GM19328 (cell line): ENCODE measurements around the gene HOXA6.

Experiments used
- ATAC-seq: cut with Tn5 transposase; IDR thresholded peaks from one replicate; pipeline ENCODE4 v1.9.1; 2021; ENCODE audit warnings: mild to moderate bottlenecking, moderate library complexity; ENCODE audit not compliant: unreplicated experiment

The HOXA6 gene

DNA sequence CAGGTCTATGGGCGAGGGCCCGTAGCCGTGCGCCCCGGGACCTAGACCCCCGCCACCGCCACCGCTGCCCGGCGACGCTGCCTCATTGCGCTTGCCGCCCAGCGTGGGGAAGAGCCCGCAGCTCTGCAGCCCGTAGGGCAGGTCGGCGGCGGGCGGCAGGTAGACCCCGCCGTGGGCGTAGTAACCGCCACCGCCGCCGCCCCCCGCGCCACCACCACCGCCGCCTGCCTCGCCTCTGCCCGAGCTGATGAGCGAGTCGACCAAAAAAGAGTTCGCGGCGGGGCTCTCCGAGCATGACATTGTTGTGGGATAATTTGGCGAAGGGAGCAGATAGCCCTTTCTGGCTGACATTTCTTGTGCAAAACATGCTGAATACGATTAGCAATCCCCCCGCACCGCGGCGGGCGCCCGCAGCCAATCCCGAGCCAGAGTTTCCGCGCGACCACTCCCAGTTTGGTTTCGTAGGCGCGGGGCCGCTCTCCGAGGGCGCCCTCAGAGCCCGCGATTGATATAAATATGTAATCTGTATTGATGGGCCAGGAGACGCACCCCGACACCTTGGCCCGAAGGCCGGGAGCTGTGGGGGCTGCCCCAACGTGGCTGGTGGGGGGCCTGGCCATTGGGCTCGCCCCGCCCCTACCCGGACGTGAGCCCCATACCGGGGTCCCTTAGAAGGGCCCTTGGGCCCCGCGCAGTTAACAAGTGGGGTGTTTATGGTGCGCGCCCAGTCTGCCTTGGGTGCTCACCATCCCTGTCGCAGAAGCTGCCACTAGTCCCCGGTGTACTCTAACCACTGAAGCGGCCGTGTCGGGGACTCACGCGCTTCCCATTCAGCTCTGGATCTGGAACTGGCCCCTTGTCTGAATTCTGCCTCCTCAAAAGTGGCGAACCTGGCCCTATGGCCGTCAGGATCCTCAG lies 26.6 kb upstream of the HOXA6 start, which contains the start of gene HOXA10:
Gene HOXA10 (minus strand): TSS at position 365 of the 918 bp plus-strand sequence. CDS start 14 bp downstream, at position 351.
- no peak for ATAC-seq

DNA sequence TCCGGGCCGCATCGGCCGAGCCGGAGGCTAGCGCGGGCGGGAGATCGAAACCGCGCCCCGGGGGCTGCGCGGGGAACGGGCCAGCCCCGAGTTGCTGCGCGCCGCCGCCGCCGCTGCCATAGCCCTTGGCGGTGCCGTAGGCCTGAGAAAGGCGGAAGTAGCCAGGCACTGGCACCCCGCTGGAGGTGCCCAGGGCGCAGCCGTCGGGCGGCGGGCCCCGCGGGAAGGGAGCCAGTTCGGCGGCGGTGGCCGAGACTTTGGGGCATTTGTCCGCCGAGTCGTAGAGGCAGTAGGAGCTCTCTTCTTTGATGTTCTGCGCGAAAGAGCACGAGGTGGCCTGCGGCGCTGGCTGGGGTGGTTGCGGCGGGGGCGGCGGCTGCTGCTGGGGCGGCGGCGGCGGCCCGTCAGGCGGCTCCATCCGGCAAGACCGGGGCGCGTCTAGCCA lies 26.0 kb upstream of the HOXA6 start:
- ATAC-seq: no peak

DNA sequence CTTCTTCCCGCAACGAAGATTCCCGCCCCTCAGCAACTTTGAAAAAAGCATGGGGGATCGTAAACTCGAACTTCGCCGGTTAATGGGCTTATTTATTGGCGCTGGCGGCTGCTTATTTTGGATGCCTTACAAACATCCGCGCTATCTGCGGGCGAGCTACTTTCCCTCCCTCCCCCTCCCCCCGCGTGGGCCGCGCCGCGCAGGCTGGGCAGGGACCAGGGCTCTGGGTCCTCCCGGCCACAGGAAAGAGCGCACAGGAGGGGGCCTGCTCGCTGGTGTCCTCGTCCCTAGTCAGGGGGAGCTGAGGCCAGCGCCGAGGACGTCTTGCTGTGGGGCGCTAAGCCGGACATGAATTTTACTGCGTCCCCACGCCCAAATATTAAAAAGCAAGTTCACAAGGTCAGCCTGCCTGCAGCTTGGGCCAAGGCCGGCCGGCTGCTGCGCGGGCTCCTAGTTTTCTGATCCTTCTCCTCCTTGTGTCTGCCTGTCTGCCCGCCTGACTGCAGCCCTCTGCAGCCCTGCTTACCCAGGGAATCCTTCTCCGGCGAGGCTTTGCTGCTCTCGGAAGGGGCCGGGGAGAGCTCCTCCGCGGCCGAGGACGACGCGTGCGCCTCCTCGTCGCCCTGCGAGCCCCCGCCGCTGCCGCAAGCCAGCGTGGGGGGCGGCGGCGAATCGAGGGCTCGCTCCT lies 25.4 kb upstream of the HOXA6 start:
- no peak for ATAC-seq

DNA sequence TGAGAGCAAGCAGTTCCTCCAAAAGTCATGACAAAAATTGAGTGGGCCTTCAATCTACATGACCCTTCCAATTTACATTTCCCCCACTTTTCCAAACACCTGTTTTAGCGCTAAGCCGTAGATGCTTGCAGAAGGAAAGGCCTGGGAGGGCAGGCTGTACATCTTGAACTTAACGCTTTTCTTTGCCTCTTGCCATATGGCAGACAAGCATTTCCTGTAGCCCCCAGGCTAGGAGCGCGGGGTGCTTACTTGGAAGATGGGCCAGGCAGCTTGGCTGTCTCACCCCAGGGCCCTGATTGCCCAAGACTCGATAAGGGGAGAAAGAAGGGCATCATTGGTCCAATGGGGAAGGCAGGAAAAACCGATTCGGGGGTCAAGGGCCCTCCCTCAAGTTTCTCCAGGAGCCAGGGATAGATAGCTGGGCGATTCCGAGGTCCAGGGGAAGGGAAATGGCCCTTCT lies 24.8 kb upstream of the HOXA6 start:
- no peak for ATAC-seq

DNA sequence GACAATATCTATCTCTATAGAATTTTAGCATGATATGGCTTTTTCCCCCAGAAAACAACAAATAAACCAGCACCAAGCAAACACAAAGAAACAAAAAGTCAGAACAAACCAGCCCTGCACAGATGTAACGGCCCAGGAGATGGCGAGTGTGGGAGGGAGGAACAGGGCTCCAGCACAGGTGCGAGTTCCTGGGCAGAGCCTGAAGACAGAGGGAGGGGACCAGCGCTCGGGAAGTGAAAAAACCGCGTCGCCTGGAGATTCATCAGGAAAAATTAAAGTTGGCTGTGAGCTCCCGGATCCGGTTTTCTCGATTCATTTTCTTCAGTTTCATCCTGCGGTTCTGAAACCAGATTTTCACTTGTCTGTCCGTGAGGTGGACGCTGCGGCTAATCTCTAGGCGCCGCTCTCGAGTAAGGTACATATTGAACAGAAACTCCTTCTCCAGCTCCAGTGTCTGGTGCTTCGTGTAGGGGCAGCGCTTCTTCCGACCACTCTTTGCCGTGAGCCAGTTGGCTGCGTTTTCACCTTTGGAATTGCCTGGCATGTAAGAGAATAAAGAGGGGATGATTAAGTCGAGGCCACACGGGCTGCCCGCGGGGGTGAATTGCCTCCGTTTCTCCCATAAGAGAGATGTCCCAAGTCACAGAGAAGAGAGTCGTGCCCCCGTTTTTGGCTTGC lies 24.2 kb upstream of the HOXA6 start:
- no peak for ATAC-seq

DNA sequence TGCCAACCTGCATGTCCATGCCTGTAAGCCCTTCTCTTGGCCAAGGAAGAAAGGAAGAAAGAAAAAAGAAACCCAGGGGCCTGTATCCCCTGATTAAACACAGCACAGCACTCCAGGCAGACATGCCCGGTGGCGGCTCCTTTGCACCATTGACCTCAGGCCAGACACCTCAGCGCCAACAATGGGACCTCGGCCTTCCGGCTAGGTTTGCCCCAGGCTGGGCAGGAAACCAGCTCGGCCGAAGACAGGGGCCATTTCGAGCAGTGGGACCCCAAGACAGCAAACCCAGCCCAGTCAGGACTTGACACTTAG lies 23.7 kb upstream of the HOXA6 start:
- no peak for ATAC-seq

DNA sequence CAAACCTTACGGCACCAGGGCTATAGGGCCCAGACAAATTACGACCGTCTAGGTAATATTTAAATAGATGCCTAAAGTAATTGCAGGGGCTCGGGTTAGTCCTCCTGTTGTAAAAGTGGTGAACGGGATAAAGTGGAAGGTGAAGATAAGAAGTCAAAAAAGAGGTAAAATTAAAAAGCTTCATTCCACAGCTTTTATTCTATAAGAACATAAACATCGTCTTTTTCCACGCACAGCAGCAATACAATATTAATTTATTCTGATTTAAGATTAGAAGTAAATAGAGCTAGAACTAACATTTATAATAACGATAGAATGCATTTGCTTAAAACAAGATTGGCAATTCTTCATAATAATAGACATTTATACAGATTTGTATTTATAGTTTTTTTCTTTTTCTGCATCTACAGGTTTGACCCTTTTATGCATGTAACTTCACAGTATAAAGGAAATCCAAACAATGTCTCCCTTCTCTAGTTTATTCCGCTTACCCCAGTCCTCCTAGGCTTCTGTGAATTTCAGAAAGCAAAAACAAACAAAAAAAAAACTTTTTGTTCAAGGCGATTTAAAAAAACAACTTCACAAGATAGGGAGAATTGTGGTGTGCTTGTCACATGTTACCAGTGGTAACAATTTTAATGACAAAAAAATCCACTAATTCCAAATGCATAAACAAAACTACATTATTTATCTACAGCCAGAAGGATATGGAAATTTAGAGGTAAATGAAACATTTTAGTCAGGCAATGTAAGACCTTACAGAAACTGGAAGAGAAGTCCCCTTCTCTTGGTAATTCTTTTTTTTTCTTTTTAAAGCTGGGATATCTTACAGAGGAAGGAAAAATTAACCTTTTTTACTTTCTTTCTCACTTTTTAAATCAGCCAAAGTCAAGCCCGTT lies 23.1 kb upstream of the HOXA6 start:
- ATAC-seq: no peak

DNA sequence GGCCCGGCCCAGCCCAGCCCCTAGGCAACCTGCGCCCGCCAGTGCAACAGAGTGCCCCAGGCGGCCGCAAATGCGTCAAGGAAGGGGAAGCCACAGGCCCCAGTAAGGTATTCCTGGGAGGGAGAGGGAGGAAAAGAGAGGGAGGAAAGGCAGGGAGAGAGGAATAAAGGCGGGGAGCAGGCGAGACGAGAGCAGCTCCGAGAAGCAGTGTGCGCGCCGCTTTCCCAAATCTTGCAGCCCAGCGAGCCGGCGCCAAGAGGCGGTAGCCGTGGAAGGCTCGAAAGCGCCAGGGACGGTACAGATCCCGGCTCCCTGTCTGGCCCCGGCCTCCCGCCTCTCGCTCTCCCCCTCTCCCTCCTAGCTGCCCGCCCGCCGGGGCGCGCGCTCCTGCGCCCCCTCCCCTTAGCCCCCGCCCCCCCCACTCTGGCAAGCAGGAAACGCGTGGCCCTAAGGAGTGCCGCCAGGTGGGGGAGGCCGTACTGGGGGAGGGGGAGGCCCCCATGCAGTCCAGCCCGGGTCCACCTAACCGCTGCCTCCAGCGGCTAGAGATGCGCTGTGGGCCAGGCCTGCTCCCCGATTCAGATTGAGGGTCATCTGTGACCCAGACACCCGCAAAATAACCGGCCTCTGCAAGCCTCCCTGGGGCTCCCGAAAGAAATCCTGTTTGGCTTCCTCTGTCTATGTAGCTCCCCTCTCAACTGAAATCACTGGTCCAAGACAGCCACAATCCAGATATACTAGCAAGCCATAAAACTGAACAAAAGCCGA lies 22.3 kb upstream of the HOXA6 start:
- ATAC-seq: no peak

DNA sequence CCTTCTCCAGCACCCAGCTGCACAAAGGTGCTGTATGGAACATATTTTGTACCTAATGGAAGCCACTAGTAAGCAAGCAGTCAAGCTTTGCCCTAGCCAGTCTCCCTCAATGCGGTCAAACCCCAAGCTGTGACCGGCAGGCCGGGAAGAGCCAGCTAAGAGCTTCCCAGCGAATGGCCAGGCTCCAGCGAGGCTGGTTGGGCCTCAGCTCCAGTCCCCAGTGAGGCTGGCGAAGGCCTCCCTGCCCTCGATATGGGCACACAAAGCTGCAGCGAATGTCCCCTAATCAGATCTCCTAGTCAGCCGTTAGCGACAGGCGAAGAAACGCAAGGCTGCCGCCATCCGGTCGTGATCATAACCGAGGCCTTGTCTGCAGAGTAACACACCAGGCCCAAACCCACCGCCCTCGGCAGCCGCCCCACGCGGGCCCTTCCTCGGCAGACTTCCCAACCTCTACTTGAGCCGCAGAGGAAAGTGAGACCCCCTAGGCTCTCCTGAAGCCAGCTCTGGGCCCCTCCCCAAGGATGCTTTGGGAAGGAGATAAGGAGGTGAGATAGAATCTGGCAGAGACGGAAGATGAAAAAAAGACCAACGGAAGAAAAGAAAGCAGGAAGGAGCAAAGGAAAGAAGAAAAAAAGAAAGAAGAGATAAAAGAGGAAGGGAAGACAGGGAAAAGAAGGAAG lies 20.8 kb upstream of the HOXA6 start:
- no peak for ATAC-seq

DNA sequence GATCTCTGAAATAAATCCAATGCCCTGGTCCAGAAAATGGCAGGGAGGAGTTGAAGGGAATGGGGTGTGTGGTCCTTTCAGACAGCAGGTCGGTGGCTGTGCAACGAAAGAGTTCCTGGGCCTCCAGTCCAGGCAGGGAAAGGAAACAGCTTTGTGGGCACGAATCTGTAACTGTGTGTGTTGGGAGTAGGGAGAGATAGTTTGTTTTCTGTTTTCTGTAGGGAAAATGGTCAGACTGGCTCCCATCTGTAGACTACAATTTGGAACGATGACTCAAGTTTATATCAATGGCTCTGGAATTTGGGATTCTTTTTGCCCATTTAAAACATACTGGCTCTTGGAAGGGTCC lies 20.3 kb upstream of the HOXA6 start:
- no peak for ATAC-seq

DNA sequence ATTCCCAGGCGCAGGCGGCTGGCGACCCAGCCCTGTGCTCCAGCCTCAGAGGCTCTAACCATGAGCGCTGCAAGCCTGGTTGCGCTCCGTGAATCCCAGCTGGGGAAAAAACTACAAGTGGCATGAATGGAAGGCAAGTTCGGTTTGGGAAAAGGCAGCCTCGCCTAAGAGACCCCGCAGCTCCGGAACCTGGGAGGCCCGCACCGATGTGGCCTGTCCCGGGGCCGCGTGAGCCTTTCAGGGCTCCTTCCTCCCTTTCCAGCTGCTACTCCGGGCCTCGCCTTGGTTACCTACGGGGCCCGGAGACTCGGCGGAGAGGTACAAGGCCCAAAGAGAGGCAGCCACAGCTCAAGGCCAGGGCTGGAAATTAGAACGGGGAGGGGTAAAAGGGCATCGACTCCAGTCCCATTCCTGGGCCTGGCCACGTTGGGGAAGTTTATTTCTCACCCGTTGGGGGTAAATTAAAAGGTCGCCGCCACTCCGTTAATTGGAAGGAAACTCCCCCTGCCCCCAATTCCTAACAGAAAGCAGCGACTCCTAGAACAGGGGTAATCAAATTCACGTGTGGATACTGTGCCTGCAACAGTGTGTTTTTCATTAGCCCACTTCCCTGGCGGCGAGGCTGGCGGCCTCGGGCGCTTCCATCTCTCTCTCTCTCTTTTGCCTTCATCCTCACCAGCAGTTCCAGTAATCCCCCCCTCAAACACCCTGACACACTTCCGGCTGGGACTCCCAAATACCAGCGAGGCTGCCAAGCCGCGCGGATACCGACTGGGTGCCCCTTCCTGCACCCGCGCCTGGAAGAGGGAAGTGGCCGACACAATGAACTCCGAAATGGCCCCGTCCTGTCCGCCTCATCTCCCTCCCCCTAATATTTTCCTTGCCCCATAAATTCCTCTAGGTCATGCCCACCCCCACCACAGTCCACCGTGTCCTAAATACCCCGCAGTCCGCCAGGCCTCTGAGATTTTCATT lies 19.2 kb upstream of the HOXA6 start:
- no peak for ATAC-seq

DNA sequence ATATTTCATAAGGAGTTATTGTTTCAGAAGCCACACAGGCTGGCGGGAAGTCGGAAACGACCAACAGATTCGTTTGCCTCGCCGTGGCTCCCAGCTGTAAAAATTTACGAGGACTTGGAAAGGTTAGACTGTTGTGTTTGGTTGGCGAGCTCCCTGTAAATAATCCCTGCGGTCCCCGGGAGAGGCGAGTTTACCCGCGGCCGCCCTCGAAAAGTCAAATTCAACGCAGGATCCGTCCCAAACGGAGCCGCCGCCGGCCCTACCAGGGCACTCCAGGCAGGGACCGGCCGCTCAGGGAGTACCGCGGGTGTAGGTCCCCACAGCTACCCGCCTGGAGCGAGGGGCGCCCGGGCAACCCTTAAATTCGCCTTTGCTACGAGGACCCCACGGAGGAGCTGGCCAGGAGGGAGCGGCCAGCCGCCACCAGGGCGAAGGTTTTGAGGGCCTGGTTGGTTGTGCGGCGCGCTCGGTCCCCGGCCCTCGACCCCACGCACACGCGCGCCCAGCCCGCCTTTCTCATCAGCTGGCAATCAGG lies 18.5 kb upstream of the HOXA6 start:
- no peak for ATAC-seq

DNA sequence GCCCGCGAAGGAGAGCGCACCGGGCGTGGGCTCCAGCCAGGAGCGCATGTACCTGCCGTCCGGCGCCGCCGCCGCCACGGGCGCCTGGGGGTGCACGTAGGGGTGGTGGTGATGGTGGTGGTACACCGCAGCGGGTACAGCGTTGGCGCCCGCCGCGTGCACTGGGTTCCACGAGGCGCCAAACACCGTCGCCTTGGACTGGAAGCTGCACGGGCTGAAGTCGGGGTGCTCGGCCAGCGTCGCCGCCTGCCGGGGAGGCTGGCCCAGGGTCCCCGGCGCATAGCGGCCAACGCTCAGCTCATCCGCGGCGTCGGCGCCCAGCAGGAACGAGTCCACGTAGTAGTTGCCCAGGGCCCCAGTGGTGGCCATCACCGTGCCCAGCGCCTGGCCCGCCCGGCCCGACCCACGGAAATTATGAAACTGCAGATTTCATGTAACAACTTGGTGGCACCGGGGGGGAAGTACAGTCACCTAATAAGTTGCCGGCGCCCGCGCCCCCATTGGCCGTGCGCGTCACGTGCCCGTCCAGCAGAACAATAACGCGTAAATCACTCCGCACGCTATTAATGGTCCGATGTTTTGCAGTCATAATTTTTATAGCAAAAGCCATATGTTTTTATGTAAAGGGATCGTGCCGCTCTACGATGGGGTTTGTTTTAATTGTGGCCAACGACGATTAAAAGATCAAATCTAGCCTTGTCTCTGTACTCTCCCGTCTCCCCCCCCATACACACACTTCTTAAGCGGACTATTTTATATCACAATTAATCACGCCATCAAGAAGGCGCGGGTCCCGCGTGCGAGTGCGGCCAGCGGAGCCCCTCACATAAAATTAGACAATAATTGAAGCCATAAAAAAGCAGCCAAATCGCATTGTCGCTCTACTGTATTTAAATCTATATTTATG lies 17.8 kb upstream of the HOXA6 start, which contains the start of gene HOXA9:
Gene HOXA9 (minus strand): TSS at position 449 of the 907 bp plus-strand sequence. CDS start 80 bp downstream, at position 369.
- no peak for ATAC-seq

DNA sequence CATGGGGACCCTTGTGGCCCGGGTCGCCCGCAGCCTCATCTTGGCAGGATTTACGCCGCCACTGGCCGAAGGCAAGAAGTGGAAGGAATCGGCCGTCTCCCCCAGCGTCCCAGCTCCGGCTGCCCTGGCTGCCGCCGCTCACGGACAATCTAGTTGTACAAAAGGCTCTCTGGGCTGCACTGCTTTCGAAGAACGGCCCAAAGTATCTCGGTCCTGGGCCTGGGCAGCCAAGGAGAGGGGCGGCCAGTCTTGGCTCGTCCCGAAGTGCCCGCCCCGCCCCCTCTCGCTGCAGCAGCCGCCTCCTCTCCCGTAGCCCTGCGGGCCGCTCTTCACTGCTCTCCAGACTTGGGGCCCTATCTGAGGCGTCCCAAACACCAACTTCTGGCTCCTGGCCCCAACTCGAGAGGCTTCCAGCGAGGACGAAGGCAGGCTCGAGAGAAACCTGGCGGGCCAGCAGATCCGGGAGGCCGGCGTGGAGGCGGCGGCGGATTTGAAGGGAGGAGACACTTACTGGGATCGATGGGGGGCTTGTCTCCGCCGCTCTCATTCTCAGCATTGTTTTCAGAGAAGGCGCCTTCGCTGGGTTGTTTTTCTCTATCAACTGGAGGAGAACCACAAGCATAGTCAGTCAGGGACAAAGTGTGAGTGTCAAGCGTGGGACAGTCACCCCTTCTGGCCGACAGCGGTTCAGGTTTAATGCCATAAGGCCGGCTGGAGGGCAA lies 17.0 kb upstream of the HOXA6 start:
- ATAC-seq: no peak

DNA sequence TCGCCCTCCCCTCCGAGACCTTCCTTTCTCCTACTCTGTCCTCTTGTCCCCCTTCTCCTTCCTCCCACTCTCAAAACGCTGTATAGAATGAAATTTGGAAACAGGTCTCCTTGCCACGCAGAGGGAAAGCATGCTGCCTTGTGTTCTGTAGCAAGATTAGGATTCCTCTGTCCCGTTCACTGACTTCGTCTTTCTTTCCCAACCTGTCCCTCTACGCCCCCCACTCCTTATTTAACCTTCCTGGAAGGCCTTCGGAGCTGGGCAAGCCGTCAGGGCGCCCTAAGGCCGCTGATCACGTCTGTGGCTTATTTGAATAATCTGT lies 16.4 kb upstream of the HOXA6 start:
- ATAC-seq: no peak
